H1 (cell line): Measurements from ENCODE around the gene ADCY2. TPM values are rescaled to one million over a fixed set of nuclear protein-coding genes. Genes with fewer than 3 reads are reported as not detected.

Experiments
- CTCF ChIA-PET: fragments of 300-600 bp; sonication (Branson Sonifier 250); formaldehyde crosslinking; loops from one replicate; lab custom pipeline; 2021; ENCODE audit not compliant: partially characterized antibody; lab: Charles Lee
- POLR2A ChIA-PET: fragments of 300-600 bp; sonication (Branson Sonifier 250); formaldehyde crosslinking; loops from one replicate; lab custom pipeline; 2021; ENCODE audit warnings: inconsistent platforms; ENCODE audit not compliant: partially characterized antibody; lab: Charles Lee
- DNase-seq, 2 experiments: peaks; one replicate each; pipeline versions ENCODE4 v3.0.0 to v3.0.0-alpha.2; 2010 to 2022; ENCODE audit warnings: low spot score in 2 of 2, low read depth in 1 of 2, mixed read lengths in 1 of 2
- FAIRE-seq: peaks from 2 replicates; lab custom pipeline; 2011; peaks lifted over from hg19 to GRCh38; lab: Jason Lieb, UNC
- H2AFZ ChIP-seq: 2 replicates; pipeline ENCODE4 v1.8.1; 2012; ENCODE audit warnings: low read length, inconsistent platforms
- H2AK5ac ChIP-seq: 2 replicates; pipeline ENCODE4 v1.6.1; 2013; ENCODE audit warnings: low read depth, low read length
- H2BK120ac ChIP-seq: replicated peaks from 2 replicates; pipeline ENCODE3; 2013; ENCODE audit warnings: low read depth, low read length, inconsistent platforms
- H2BK12ac ChIP-seq: 2 replicates; pipeline ENCODE4 v1.6.1; 2013; ENCODE audit warnings: low read depth, low read length
- H2BK15ac ChIP-seq: 2 replicates; pipeline ENCODE4 v1.6.1; 2013; ENCODE audit warnings: low read length
- H2BK20ac ChIP-seq: 2 replicates; pipeline ENCODE4 v1.6.1; 2013; ENCODE audit warnings: low read length
- H2BK5ac ChIP-seq: 2 replicates; pipeline ENCODE4 v1.6.1; 2013; ENCODE audit warnings: low read depth, low read length
- H3K14ac ChIP-seq: 2 replicates; pipeline ENCODE4 v1.6.1; 2013; ENCODE audit warnings: inconsistent platforms; ENCODE audit not compliant: insufficient read length
- H3K18ac ChIP-seq: 2 replicates; pipeline ENCODE4 v1.6.1; 2013; ENCODE audit warnings: low read length; ENCODE audit errors: extremely low read depth
- H3K23ac ChIP-seq: 2 replicates; pipeline ENCODE4 v1.6.1; 2013; ENCODE audit warnings: inconsistent platforms; ENCODE audit not compliant: insufficient read length
- H3K23me2 ChIP-seq: 2 replicates; pipeline ENCODE4 v1.6.1; 2013; ENCODE audit warnings: low read depth, low read length
- H3K27ac ChIP-seq: 2 replicates; pipeline ENCODE4 v1.6.1; 2011; ENCODE audit warnings: low read depth, low read length, inconsistent platforms
- H3K27me3 ChIP-seq, 4 experiments: replicated peaks in 1 of 4; 1 replicate in 1 of 4; 2 replicates in 3 of 4; pipeline versions ENCODE4 v1.6.1 to v1.8.1; 2011 to 2013; ENCODE audit warnings: low read length in 3 of 4, mild to moderate bottlenecking in 3 of 4, inconsistent platforms in 2 of 4, mixed read lengths in 2 of 4, moderate library complexity in 1 of 4; ENCODE audit not compliant: control insufficient read depth in 3 of 4, insufficient read depth in 3 of 4; ENCODE audit errors: extremely low read depth in 1 of 4
- H3K36me3 ChIP-seq, 4 experiments: 2 replicates each; pipeline versions ENCODE4 v1.6.1 to v1.8.1; 2011 to 2013; ENCODE audit warnings: mild to moderate bottlenecking in 4 of 4, low read length in 3 of 4, moderate library complexity in 2 of 4, control low read depth in 1 of 4, inconsistent platforms in 1 of 4; ENCODE audit not compliant: insufficient read depth in 4 of 4, control insufficient read depth in 2 of 4
- H3K4ac ChIP-seq: replicated peaks from 2 replicates; pipeline ENCODE3; 2013; ENCODE audit warnings: low read length, low read depth, mixed read lengths, inconsistent platforms; ENCODE audit not compliant: insufficient read length
- H3K4me1 ChIP-seq, 4 experiments: replicated peaks in 1 of 4; 1 replicate in 1 of 4; 2 replicates in 3 of 4; pipeline versions ENCODE4 v1.6.1 to v1.8.1; 2011 to 2013; ENCODE audit warnings: low read length in 3 of 4, inconsistent platforms in 2 of 4, mixed read lengths in 1 of 4; ENCODE audit not compliant: insufficient read depth in 4 of 4, control insufficient read depth in 3 of 4
- H3K4me2 ChIP-seq, 2 experiments: 2 replicates each; pipeline versions ENCODE4 v1.6.1 to v1.8.1; 2011 to 2013; ENCODE audit warnings: low read depth in 2 of 2, low read length in 2 of 2, control low read depth in 1 of 2, inconsistent platforms in 1 of 2, mild to moderate bottlenecking in 1 of 2; ENCODE audit not compliant: insufficient read depth in 1 of 2
- H3K4me3 ChIP-seq, 4 experiments: fragments of 200-600, 300-600 bp in 1 of 4; sonication (generic), shearing (Covaris generic), sonication (Bioruptor Twin) in 1 of 4; 2 replicates each; pipeline versions ENCODE4 v1.5.1 to v1.8.1; 2011 to 2016; ENCODE audit warnings: low read length in 4 of 4, low read depth in 3 of 4, control low read depth in 2 of 4, inconsistent platforms in 2 of 4, mild to moderate bottlenecking in 2 of 4, mixed read lengths in 1 of 4, moderate library complexity in 1 of 4; ENCODE audit not compliant: insufficient read depth in 2 of 4; ENCODE audit errors: extremely low read depth in 1 of 4
- H3K56ac ChIP-seq: replicated peaks from 2 replicates; pipeline ENCODE3; 2013; ENCODE audit warnings: low read depth, mild to moderate bottlenecking, mixed read lengths, low read length, inconsistent platforms; ENCODE audit not compliant: insufficient read length
- H3K79me1 ChIP-seq: 2 replicates; pipeline ENCODE4 v1.6.1; 2013; ENCODE audit warnings: low read depth, low read length, control low read depth
- H3K79me2 ChIP-seq, 2 experiments: 2 replicates each; pipeline versions ENCODE4 v1.6.1 to v1.8.1; 2012 to 2013; ENCODE audit warnings: low read length in 2 of 2, mild to moderate bottlenecking in 2 of 2, inconsistent platforms in 1 of 2; ENCODE audit not compliant: insufficient read depth in 2 of 2, control insufficient read depth in 1 of 2
- H3K9ac ChIP-seq, 4 experiments: replicated peaks in 1 of 4; 1 replicate in 1 of 4; 2 replicates in 3 of 4; pipeline versions ENCODE4 v1.6.1 to v1.8.1; 2011 to 2013; ENCODE audit warnings: low read depth in 3 of 4, low read length in 3 of 4, control low read depth in 2 of 4, mild to moderate bottlenecking in 2 of 4, moderate library complexity in 2 of 4, inconsistent platforms in 1 of 4; ENCODE audit errors: extremely low read depth in 1 of 4
- H3K9me3 ChIP-seq, 2 experiments: 2 replicates each; pipeline versions ENCODE4 v1.6.1 to v1.8.1; 2012 to 2013; ENCODE audit warnings: mild to moderate bottlenecking in 2 of 2, moderate library complexity in 2 of 2, control low read depth in 1 of 2, inconsistent platforms in 1 of 2, low read depth in 1 of 2, low read length in 1 of 2, mixed read lengths in 1 of 2; ENCODE audit not compliant: insufficient read depth in 2 of 2
- H4K20me1 ChIP-seq, 2 experiments: replicated peaks in 1 of 2; 2 replicates each; pipeline versions ENCODE3 to v1.8.1; 2011 to 2013; ENCODE audit warnings: inconsistent platforms in 2 of 2, low read length in 2 of 2, mild to moderate bottlenecking in 1 of 2; ENCODE audit not compliant: insufficient read depth in 2 of 2, control insufficient read depth in 1 of 2
- H4K5ac ChIP-seq: 2 replicates; pipeline ENCODE4 v1.6.1; 2013; ENCODE audit warnings: low read length, low read depth, mixed read lengths, inconsistent platforms; ENCODE audit not compliant: insufficient read length
- H4K8ac ChIP-seq: 2 replicates; pipeline ENCODE4 v1.8.0; 2013; ENCODE audit warnings: mild to moderate bottlenecking, moderate library complexity, low read length, inconsistent platforms; ENCODE audit not compliant: insufficient read depth; ENCODE audit errors: extremely low read depth
- H4K91ac ChIP-seq: replicated peaks from 2 replicates; pipeline ENCODE3; 2013; ENCODE audit warnings: low read length, mixed read lengths, inconsistent platforms; ENCODE audit not compliant: insufficient read length
- ASH2L ChIP-seq: fragments of 200-600, 300-600 bp; sonication (generic); IDR thresholded peaks from one replicate; pipeline ENCODE4 v1.7.1; 2017; ENCODE audit warnings: low read length
- CBX8 ChIP-seq: fragments of 300-800, 300-1000 bp; sonication (generic); IDR thresholded peaks from 2 replicates; pipeline ENCODE4 v1.7.1; 2016; ENCODE audit warnings: low read depth, low read length, borderline replicate concordance
- EGR1 ChIP-seq: IDR thresholded peaks from 2 replicates; pipeline ENCODE4 v1.6.1; 2011; ENCODE audit warnings: low read depth, low read length, borderline replicate concordance
- JUN ChIP-seq: IDR thresholded peaks from 2 replicates; pipeline ENCODE4 v1.6.1; 2011; ENCODE audit warnings: low read depth, mild to moderate bottlenecking, improper control_type of control experiment, low read length
- JUND ChIP-seq: IDR thresholded peaks from 2 replicates; pipeline ENCODE4 v1.6.1; 2011; ENCODE audit warnings: mild to moderate bottlenecking, improper control_type of control experiment, low read length
- KDM5A ChIP-seq: fragments of 200-600 bp; IDR thresholded peaks from 2 replicates; pipeline ENCODE4 v1.7.1; 2012; ENCODE audit warnings: mild to moderate bottlenecking, low read length, inconsistent platforms, mixed read lengths
- NANOG ChIP-seq: IDR thresholded peaks from 2 replicates; pipeline ENCODE4 v1.6.1; 2011; ENCODE audit warnings: low read length, low read depth, mild to moderate bottlenecking, inconsistent platforms; ENCODE audit not compliant: insufficient read depth, poor library complexity, severe bottlenecking
- PHF8 ChIP-seq: fragments of 200-600 bp; sonication (generic); conservative IDR thresholded peaks from 2 replicates; pipeline ENCODE4 v1.7.1; 2012; ENCODE audit warnings: low read depth, mild to moderate bottlenecking, inconsistent platforms, low read length, moderate library complexity
- POU5F1 ChIP-seq: IDR thresholded peaks from 2 replicates; pipeline ENCODE4 v1.6.1; 2011; ENCODE audit warnings: low read depth, mild to moderate bottlenecking, low read length, moderate library complexity
- SAP30 ChIP-seq: fragments of 300-600 bp; sonication (generic); IDR thresholded peaks from 2 replicates; pipeline ENCODE4 v1.7.1; 2012; ENCODE audit warnings: low read length, moderate library complexity, mild to moderate bottlenecking, inconsistent platforms; ENCODE audit not compliant: insufficient read depth, insufficient replicate concordance
- SIRT6 ChIP-seq: IDR thresholded peaks from one replicate; pipeline ENCODE4 v1.7.1; 2012; ENCODE audit warnings: low read length, inconsistent platforms
- SIX5 ChIP-seq: IDR thresholded peaks from 2 replicates; pipeline ENCODE4 v1.6.1; 2011; ENCODE audit warnings: mild to moderate bottlenecking, low read depth, low read length
- SP1 ChIP-seq: IDR thresholded peaks from 2 replicates; pipeline ENCODE4 v1.6.1; 2011; ENCODE audit warnings: low read depth, low read length
- SUZ12 ChIP-seq: fragments of 200-600 bp; sonication (generic); IDR thresholded peaks from 2 replicates; pipeline ENCODE4 v1.6.1; 2012; ENCODE audit warnings: mild to moderate bottlenecking, inconsistent platforms, low read length, moderate library complexity, mixed read lengths
- TBP ChIP-seq: IDR thresholded peaks from 2 replicates; pipeline ENCODE4 v1.6.1; 2011; ENCODE audit warnings: low read depth, low read length, improper control_type of control experiment
- WGBS, 2 experiments: shearing (Covaris generic) in 1 of 2; methylation state at CpG; one replicate each; pipeline versions ENCODE4 v1.1.6 to v1.1.7; 2013 to 2015; ENCODE audit warnings: low lambda C conversion rate in 2 of 2, mixed read lengths in 2 of 2, inconsistent platforms in 1 of 2, low coverage in 1 of 2, missing lambda C conversion rate in 1 of 2; ENCODE audit not compliant: insufficient replicate concordance in 2 of 2, insufficient coverage in 1 of 2, insufficient read length in 1 of 2; ENCODE audit errors: extremely low coverage in 1 of 2, missing lambda C conversion rate in 1 of 2; 5-methylcytosine and 5-hydroxymethylcytosine counted together
- polyA plus RNA-seq, 7 experiments: library from polyadenylated mRNA; depleted of rRNA in 3 of 7; stranded (reverse) in 5 of 7; unstranded in 2 of 7; fragments of >200 nt in 5 of 7; fragments of 200-250 nt in 2 of 7; gene quantifications; 1 replicate in 5 of 7; 2 replicates in 1 of 7; 4 replicates in 1 of 7; pipeline versions ENCODE4 v1.2.1 to v1.2.3, GENCODE V29; 2011 to 2013; ENCODE audit warnings: missing spikeins in 2 of 7, mixed read lengths in 2 of 7
- total RNA-seq: library from RNA; stranded (reverse); fragmentation: NEBNext Ultra II Directional; extraction: Animal tissue kit (Norgen Biotek cat#: 25700); gene quantifications from 2 replicates; pipeline ENCODE4 v1.2.1, GENCODE V29; 2021

Gene ADCY2
- total and polyA plus RNA-seq, 2 of the 8 experiments (the other 6 are each of a cell fraction or from before 2014, with no cell fraction given), result 35.8 to 122 TPM

- H3K27me3 ChIP-seq, result no peaks in the 10 kb centered on the region
- no peak overlapping the region for H4K5ac ChIP-seq
- POLR2A ChIA-PET, result no interaction called here
- H3K4me3 ChIP-seq, result no peak overlapping the region
- no peaks in the 10 kb centered on the region for H3K79me2 ChIP-seq
- H2BK12ac ChIP-seq, result no peak overlapping the region
- peaks cover 2 to 13% (median 6%) of the 10 kb centered on the region in 4 experiments; a peak in 6 of 7 replicates for H3K4me1 ChIP-seq
- H2BK120ac ChIP-seq, result no peak overlapping the region
- no peak overlapping the region for H2BK15ac ChIP-seq
- no peaks in the 10 kb centered on the region for H3K79me1 ChIP-seq
- no peak overlapping the region for H3K14ac ChIP-seq
- H4K8ac ChIP-seq, result no peak overlapping the region
- no peak for FAIRE-seq
- H3K36me3 ChIP-seq, result peaks cover 0 to 6% (median 1%) of the 10 kb centered on the region in 4 experiments; a peak in 1 of 8 replicates
- no peak for DNase-seq
- H3K27ac ChIP-seq, result no peak overlapping the region
- H3K18ac ChIP-seq, result no peak overlapping the region
- H2BK20ac ChIP-seq, result no peak overlapping the region
- H3K23ac ChIP-seq, result no peak overlapping the region
- no peak overlapping the region for H2AK5ac ChIP-seq
- H3K23me2 ChIP-seq, result no peaks in the 10 kb centered on the region
- CTCF ChIA-PET, result interaction anchor here (0.6 to 9.2 kb wide), 8 partner anchors 14 to 1023 kb away, joined by 3 to 61 read pairs (median 3); no protein-coding TSS in a partner anchor
- WGBS, 2 experiments, result 82% methylated on average over 3 of the region's 3 CpGs; no CpG with 5 or more reads in 1 of the 2 experiments
- H2AFZ ChIP-seq, result no peak overlapping the region
- no peaks in the 10 kb centered on the region for H4K20me1 ChIP-seq
- no peak overlapping the region for H4K91ac ChIP-seq
- H2BK5ac ChIP-seq, result no peak overlapping the region
- H3K4me2 ChIP-seq, result no peak overlapping the region
- H3K9ac ChIP-seq, result no peak overlapping the region
- H3K4ac ChIP-seq, result no peak overlapping the region
- no peak overlapping the region for H3K56ac ChIP-seq
- H3K9me3 ChIP-seq, result no peaks in the 10 kb centered on the region
- TF ChIP-seq SUZ12, result no peak
- TF ChIP-seq NANOG, result no peak
- no peak for TF ChIP-seq ASH2L
- no peak for TF ChIP-seq SAP30
- no peak for TF ChIP-seq PHF8
- no peak for TF ChIP-seq TBP
- no peak for TF ChIP-seq CBX8
- no peak for TF ChIP-seq JUND
- no peak for TF ChIP-seq JUN
- no peak for TF ChIP-seq EGR1
- TF ChIP-seq POU5F1, result no peak
- TF ChIP-seq SP1, result no peak
- no peak for TF ChIP-seq SIX5
- no peak for TF ChIP-seq SIRT6
- TF ChIP-seq KDM5A, result no peak
Measured at GRCh38 chr5:7813576-7813975, 417.6 kb downstream of the ADCY2 start.
